GM12864 (cell line): Measurements from ENCODE around the gene CAPN10.
A peak's percentile ranks its signal among the peaks of the same experiment; 100 is the strongest.

ENCODE experiments used
- DNase-seq: peaks from one replicate; pipeline ENCODE4 v3.0.0-alpha.2; 2011; ENCODE audit warnings: low read depth
- H3K4me3 ChIP-seq: 2 replicates; pipeline ENCODE4 v1.5.1; 2011; ENCODE audit warnings: mild to moderate bottlenecking, low read depth, low read length, control low read depth
- CTCF ChIP-seq: IDR thresholded peaks from 2 replicates; pipeline ENCODE4 v1.5.1; 2011; ENCODE audit warnings: low read depth, mild to moderate bottlenecking, moderate library complexity, low read length, control low read depth, inconsistent platforms; ENCODE audit errors: missing control alignments

CAPN10 gene

DNA sequence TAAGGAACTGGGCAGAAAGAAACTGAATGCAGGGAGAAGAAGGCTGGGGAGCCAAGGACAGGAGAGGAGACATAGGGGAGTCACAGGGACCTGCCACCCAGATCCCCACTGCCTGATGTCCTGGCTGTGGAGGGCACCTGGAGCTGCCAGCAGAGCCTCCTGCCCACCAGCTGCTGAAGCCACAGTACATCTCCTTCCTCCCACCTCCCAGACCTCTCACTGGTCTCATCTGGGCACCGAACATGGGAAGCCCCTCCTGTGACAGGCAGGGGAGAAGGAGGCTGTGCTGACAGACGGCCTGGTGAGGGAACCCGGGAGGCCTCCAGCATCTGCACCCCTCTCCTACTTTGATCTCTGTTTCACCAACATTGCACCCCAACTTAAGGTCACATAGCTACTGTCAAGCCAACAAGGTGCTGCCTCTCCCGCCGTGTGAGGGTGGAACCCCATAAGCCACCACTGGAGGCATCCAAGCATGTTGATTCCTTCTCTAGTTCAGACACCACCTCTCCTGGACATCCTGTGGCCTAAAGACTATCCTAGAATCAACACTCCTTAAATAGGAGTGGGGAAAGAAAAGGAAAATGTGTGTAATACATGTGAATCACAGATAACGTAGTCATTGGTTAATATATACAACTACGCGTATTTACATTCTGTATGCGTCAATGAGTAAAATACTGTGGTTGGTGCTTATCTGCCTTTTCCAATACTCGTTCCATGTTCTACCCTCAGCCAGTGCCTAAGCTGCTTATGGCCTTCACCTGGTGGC is 21.8 kb upstream of the CAPN10 start:
- DNase-seq: no peak
- TF ChIP-seq CTCF: peak; percentile 45
- peak overlapping the region; percentile 66 for H3K4me3 ChIP-seq

- peak; percentile 81 for DNase-seq
- peak overlapping the region; percentile 66 for H3K4me3 ChIP-seq
- TF ChIP-seq CTCF: no peak
Observed at GRCh38 chr2:240565333-240566202, 21.0 kb upstream of the CAPN10 start.

DNA sequence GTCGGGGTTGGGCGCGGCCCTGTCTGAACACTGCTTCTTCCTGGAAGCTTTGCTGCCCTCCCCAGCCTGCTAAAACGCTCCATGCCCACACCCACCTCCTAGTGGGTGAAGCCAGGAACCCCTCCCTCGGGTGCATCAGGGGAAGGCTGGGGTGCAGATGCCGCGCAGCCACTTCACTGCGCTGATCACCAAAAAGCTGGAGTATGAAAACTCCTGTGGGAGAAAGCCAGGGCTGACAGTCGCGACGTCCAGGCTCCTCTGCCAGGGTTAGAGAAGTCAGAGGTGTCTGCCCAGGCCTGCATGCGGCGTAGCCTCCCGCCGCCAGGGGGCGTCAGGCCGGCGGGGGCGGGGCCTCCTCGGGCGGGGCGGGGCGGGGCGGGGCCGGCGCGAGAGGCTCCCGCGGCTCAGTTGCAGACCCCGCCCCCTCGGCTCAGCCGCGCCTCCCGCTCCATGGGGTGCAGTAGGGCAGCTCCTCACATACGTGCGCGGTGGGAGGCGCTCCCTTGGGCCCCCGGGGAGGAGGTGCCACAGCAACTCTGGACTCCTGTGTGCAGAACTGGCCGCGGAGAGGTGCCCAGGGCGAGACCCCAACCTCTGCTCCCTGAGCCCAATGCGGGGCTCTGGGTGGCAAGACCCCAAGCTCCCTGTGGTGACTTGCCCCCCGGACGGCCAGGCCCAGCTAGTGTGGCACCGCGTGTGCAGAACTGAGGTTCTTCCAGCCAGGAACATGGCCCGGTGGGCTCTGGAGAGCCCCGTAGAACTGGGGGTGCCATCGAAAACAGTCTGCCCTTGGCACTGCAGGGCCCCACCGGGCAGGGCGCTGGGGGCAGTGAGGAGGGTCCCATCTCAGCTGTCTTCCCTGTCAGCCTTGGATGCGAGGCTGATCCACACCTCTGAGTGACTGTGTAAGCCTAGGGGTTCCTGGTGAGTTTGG is 20.1 kb upstream of the CAPN10 start:
- peak; percentile 75 for TF ChIP-seq CTCF
- peak overlapping the region; percentile 66 for H3K4me3 ChIP-seq
- DNase-seq: peak; percentile 78

GRCh38 chr2:240567137-240567871 is 19.2 kb upstream of the CAPN10 start:
- TF ChIP-seq CTCF: no peak
- peak overlapping the region; percentile 62 for H3K4me3 ChIP-seq
- DNase-seq: no peak

- DNase-seq: no peak
- TF ChIP-seq CTCF: peak; percentile 8
- peak within 1 kb of the TSS; percentile 85 for H3K4me3 ChIP-seq
Observed at GRCh38 chr2:240567872-240568677, 18.5 kb upstream of the CAPN10 start, which contains the start of gene RNPEPL1. RNPEPL1 (plus strand) TSS chr2:240568484; CDS start chr2:240568587, 103 bp downstream.
